Activated T-helper 1 cell treated with anti-CD3 and anti-CD28 coated beads, Interleukin-2, amount 50 U/mL, for 16 hours (primary cell): ENCODE data around the gene EPO.
"Not testable (repeated sequence)": the region's sequence is repeated elsewhere in the genome, so short reads cannot be mapped to it uniquely, and the experiment has no call there.

ENCODE experiments used
- DNase-seq, 2 donors: peaks; one replicate each; pipeline ENCODE4 v3.0.0-alpha.2; 2020; ENCODE audit warnings: low read depth in 1 of 2, low spot score in 1 of 2

EPO gene

DNA sequence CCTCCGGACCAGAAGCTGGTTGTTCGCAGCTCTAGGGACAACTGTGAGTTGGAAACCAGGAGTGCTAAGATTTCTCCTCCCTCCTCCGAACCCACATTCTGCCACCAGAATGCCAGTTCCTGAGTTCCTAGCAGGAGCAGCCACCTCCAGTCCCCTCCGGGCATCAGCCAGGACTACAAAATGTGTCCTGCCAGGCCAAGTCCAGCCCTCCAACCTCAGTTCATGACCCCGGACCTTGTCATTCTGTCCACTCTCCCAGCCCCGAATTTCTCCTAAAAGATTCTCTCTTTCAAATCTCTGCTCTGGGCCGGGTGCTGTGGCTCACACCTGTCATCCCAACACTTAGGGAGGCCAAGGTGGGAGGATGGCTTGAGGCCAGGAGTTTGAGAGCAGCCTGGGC is 15.5 kb downstream of the EPO start:
- DNase-seq: no peak

DNA sequence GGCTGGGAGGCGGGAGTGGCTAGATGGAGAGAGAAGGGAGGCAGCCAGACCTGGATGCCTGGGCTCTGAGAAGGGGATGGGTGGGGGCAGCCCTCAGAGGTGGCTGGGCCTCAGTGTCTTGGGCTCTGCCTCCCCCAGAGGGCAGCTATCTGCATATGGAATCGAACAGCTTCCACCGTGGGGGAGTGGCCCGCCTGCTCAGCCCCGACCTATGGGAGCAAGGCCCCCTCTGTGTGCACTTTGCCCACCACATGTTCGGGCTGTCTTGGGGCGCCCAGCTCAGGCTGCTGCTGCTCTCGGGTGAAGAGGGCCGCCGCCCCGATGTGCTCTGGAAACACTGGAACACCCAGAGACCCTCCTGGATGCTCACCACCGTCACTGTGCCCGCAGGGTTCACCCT is 16.4 kb downstream of the EPO start:
- DNase-seq: no peak

DNA sequence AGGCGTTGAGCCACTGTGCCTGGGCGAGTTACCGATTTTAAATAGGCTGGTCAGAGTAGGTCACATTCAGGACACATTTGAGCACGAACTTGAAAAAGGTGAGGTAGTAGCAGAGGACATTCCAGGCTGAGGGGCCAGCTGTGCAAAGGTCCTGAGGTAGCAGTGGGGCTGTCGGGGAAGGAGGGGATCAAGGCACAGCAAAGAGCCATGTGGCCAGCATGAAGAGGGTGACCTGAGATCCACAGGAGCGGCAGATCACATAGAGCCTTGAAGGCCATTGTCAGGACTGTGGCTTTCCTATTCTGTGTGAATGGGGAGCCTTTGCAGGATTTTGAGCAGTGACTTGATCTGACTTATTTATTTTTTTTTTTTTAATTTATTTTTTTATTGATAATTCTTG is 19.7 kb downstream of the EPO start:
- no peak for DNase-seq

DNA sequence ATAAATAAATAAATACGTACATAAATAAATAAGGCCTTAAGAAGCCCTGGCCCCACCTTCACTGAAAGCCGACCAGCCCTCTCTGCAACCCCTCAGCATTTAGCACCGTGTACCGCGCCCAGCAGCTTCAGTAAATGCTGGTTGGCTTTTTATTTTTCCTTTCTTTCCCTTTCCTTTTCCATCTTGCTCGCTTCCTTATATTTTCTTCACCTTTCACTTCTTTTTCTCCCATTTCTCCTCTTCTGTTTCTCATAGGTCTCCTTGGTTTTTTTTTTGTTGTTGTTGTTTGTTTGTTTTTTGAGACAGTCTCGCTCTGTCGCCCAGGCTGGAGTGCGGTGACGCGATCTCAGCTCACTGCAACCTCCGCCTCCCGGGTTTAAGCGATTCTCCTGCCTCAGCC is 24.3 kb downstream of the EPO start:
- no peak for DNase-seq

DNA sequence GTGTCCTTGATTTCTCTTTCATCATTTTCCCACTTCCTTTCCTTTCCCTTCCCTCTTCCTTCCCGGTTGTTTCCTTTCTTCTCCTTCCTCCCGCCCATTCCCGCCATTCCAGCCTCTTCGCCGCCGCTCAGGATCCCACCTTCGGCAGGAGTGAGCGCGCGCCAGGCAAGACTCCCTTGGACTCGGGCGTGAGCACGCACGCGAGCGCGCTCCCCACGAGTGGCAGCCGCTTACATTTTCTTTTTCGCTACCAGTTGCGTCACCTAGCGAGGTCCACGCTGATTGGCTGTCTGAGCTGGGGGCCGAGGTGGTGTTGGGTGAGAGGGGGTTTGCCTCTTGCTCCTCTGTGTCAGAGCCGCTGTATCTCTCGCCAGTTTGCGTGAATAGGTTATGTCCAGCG is 24.9 kb downstream of the EPO start:
- no peak for DNase-seq

DNA sequence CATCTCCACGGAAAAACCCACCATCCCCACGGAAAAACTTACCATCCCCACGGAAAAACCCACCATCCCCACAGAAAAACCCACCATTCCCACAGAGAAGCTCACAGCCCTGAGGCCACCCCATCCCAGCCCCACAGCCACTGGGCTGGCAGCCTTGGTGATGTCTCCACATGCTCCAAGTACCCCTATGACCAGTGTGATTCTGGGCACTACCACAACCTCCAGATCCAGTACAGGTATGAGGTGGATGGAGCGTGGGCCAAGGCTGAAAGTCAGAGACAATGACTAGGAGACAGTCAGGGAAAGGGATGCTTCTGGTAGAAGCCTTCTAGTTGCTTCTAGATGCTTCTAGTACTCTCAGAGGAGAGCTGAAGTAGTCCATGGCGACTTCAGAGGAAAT is 32.7 kb downstream of the EPO start:
- DNase-seq: no peak

DNA sequence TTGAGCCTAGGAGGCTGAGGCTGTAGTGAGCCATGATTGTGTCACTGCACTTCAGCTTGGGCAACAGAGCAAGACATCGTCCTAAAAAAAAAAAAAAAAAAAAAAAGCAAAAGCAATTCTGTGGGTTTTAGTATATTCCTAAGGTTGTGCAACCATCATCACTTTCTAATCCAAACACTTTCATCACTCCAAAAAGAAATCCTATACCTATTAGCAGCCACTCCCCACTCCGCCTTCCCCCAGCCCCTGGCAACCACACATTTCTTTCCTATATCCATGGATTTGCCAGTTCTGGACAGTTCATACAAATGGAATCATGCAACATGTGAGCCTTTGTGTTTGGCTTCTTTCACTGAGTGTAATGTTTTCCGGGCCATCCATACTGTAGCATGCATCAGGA is 33.5 kb downstream of the EPO start:
- DNase-seq: no peak

DNA sequence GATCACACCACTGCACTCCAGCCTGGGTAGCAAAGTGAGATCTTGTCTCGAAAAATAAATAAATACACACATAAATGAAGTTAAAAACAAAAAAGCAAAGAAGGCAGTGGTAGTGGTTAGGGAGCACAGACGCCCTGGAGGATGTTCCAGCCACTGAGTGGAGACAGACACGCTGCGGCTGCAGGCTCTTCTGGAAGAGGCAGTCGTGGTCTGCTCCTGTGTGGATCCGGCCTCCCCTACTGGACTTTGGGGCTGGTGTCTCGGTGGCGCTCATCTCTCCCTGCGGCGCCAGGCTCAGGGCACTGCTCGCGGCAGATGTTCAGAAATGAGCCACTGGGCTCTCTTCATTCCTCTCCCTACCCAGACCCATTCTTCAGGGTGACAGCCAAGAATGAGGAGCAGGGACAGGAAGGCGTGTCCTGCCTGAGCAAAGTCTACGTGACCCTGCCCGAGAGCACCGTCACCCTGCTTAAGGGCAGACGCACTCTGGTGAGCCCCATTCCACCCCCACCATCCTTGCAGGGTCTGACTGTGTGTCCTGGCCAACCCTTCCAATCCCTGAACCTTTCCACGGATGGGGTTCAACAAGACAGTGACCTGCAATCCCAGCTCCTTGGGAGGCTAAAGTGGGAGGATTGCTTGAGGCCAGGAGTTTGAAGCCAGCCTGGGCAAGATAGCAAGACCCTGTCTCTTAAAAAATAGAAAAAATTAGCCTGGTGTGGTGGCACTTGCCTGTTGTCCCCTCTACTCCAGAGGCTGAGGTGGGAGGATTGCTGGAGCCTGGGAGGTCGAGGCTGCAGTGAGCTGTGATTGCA is 39.3 kb downstream of the EPO start:
- DNase-seq: no peak

DNA sequence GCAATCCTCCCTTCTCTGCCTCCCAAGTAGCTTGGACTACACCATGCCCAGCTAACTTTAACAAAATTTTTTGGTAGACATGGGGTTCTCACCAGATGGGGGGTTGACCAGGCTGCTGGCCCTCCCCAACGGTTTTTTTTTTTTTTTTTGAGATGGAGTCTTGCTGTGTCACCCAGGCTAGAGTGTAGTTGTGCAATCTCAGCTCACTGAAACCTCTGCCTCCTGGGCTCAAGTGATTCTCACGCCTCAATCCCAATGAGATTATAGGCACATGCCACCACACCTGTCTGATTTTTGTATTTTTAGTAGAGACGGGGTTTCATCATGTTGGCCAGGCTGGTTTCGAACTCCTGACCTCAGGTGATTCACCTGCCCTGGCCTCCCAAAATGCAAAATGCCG is 42.6 kb downstream of the EPO start:
- not testable (repeated sequence) for DNase-seq

DNA sequence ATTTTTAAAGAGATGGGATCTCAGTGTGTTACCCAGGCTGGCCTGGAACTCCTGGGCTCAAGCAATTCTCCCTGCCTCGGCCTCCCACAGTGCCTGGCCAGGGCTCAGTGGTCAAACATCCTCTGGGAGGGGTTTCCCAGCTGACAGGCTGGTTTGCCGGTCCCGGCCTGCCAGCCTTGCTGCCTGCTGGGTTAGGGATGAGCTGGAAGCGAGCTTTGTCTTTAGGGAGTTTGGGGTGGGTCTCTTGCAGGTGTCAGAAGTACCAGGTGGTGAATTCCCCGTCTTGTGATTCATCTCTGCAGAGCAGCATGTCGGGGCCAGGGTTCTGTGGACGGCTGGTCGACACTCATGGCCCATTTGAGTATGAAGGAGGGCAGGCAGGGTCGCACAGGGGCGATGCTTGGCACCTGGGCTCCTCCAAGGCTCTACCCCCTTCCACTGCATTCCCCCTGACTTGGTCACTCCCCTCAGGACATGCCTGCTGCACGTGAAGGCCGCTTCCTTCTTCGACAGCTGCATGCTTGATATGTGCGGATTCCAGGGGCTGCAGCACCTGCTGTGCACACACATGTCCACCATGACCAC is 43.4 kb downstream of the EPO start:
- DNase-seq: no peak

DNA sequence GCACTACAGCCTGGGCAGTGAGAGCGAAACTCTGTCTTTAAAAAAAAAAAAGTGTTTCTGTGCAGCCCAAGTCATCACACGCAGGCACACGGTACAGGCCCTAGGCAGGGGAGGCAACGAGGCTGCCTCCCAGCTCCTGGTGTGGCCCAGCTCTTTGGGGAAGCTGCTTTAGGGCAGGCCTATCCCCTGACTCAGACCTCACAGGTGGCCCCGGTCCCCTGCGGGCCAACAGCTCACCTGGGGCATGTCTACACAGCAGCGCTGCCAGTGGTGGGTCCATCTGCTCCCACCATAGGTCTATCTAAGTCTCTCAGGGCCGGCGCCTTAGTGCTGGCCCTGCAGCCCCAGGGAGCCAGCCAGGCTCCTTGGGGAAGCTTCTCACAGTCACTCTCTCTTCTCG is 44.6 kb downstream of the EPO start:
- no peak for DNase-seq

DNA sequence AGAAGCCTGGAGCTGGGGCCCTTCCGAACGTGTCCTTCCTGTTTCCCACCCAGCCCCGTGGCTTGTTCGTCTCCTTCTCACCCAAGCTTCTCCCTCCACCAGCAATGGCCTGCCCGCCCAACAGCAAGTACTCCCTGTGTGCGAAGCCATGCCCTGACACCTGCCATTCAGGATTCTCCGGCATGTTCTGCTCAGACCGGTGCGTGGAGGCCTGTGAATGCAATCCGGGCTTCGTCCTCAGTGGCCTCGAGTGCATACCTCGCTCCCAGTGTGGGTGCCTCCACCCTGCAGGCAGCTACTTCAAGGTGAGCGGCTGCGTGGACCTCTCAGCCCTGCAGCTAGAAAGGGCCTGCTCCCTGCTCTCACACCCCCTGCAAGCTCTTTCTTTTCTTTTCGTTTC is 45.0 kb downstream of the EPO start:
- DNase-seq: no peak

DNA sequence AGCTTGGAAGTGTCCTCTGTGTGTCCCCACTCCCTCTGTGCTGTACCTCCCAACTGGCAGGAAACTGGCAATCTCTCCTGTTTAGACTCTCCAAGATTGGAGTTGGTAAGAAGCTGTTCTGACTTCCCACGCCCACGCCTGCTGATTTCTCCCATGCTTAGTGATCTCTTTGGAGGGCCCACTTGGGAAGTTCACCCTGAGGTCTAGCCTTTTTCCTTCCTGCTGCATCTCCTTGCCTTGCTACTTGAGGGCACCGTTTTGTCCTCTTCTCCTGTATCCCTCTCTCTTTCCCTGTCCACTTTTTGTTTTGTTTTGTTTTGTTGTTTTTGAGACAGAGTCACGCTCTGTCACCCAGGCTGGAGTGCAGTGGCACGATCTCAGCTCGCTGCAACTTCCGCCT is 48.5 kb downstream of the EPO start:
- DNase-seq: no peak
